A549 (cell line): ENCODE results near the gene NEU4.

ENCODE experiments used
- EP300 ChIP-seq, 2 experiments: fragments of >200 bp; sonication (Bioruptor Twin); formaldehyde crosslinking; IDR thresholded peaks; 2 replicates in 1 of 2; 3 replicates in 1 of 2; pipeline ENCODE4 v1.6.1; 2016 to 2017
- POLR2A ChIP-seq: IDR thresholded peaks from 2 replicates; pipeline ENCODE4 v1.6.1; 2012; ENCODE audit warnings: mild to moderate bottlenecking, low read length
- TF ChIP-seq, protein P1 (sequence below): fragments of >200 bp; sonication (Bioruptor Twin); formaldehyde crosslinking; IDR thresholded peaks from 3 replicates; pipeline ENCODE4 v1.5.1; 2016
- TF ChIP-seq, protein P2 (sequence below): fragments of 450-650 bp; IDR thresholded peaks from 2 replicates; pipeline ENCODE4 v1.6.1; 2014; ENCODE audit warnings: antibody characterized with exemption

DNA sequence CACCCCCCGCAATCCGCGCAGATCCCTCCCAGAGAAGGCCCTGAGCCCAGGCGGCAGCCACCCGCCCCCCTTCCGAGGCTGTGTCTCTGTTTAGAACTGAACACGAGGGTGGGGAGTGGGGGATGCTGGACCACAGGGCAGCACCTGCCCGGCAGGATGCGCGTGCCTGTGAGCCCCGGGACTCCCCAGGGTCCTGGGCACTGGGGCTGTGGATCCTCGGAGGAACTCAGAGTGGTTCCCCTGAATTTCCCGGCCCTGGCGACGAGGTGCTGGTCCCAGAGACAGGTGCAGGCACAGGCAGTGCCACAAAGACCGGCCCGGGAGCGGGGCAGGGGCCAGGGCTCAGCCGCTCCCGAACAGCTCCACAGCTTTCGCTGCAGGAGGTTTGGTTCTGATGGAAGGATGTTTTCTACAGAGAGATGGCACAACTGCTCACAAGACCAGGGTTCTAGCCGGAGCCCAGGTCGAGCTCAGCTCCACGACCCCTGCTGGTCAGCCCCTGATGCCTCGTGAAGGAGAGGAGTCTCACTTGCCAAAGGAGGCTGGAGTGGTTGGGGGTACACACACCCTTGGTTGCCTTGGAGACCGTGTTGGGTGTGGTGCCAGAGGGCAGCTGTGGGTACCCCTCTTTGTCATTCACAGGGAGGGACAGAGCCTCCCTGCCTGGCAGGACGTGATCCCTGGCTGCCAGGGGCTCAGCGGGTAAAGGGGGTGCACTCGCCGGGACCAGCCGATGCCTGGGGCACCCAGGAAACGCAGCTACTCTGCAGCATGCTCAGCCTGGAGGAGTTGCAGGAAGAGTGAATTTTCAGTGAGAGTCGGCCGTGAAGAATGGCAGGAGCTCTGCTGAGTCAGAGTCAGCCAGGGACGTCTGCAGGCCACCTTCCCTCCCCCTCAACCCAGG lies 4.4 kb upstream of the NEU4 start:
- TF ChIP-seq, protein P1, sequence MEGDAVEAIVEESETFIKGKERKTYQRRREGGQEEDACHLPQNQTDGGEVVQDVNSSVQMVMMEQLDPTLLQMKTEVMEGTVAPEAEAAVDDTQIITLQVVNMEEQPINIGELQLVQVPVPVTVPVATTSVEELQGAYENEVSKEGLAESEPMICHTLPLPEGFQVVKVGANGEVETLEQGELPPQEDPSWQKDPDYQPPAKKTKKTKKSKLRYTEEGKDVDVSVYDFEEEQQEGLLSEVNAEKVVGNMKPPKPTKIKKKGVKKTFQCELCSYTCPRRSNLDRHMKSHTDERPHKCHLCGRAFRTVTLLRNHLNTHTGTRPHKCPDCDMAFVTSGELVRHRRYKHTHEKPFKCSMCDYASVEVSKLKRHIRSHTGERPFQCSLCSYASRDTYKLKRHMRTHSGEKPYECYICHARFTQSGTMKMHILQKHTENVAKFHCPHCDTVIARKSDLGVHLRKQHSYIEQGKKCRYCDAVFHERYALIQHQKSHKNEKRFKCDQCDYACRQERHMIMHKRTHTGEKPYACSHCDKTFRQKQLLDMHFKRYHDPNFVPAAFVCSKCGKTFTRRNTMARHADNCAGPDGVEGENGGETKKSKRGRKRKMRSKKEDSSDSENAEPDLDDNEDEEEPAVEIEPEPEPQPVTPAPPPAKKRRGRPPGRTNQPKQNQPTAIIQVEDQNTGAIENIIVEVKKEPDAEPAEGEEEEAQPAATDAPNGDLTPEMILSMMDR, result no peak
- TF ChIP-seq EP300 (IDR thresholded peaks at IDR 0.05) (no peak), POLR2A (no peak)
- TF ChIP-seq, protein P2, sequence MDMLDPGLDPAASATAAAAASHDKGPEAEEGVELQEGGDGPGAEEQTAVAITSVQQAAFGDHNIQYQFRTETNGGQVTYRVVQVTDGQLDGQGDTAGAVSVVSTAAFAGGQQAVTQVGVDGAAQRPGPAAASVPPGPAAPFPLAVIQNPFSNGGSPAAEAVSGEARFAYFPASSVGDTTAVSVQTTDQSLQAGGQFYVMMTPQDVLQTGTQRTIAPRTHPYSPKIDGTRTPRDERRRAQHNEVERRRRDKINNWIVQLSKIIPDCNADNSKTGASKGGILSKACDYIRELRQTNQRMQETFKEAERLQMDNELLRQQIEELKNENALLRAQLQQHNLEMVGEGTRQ, result no peak
